Naive thymus-derived CD4-positive, alpha-beta T cell (primary cell): ENCODE data around the gene NHS. TPM values are rescaled to one million over a fixed set of nuclear protein-coding genes. Genes with fewer than 3 reads are reported as not detected.

Experiments used
- ATAC-seq: fragments of 150-1000 bp; cut with Tn5 transposase; 2 replicates; pipeline ENCODE4 v1.10.0; 2021; ENCODE audit warnings: mild to moderate bottlenecking, moderate library complexity
- CTCF ChIA-PET: fragments of 350-600 bp; sonication (Branson Sonifier 250); formaldehyde crosslinking; loops from one replicate; lab custom pipeline; 2021; ENCODE audit warnings: antibody characterized with exemption; lab: Charles Lee
- POLR2A ChIA-PET: fragments of 350-600 bp; sonication (Branson Sonifier 250); formaldehyde crosslinking; loops from one replicate; lab custom pipeline; 2021; ENCODE audit warnings: antibody characterized with exemption, inconsistent platforms; lab: Charles Lee
- DNase-seq, 9 donors: peaks; one replicate each; pipeline versions ENCODE4 v3.0.0 to v3.0.0-alpha.2; 2020 to 2022; ENCODE audit warnings: mixed read lengths in 1 of 9
- H3K27ac ChIP-seq: one replicate; pipeline ENCODE4 v1.7.0; 2013; ENCODE audit warnings: mild to moderate bottlenecking, low read depth, low read length, moderate library complexity
- H3K27me3 ChIP-seq, 2 donors: one replicate each; pipeline ENCODE4 v1.7.0; 2013; ENCODE audit warnings: low read length in 2 of 2, mild to moderate bottlenecking in 2 of 2, moderate library complexity in 2 of 2; ENCODE audit not compliant: control insufficient read depth in 2 of 2, insufficient read depth in 2 of 2
- H3K36me3 ChIP-seq, 3 experiments: 1 replicate in 2 of 3; 2 replicates in 1 of 3; pipeline ENCODE4 v1.7.0; 2013; ENCODE audit warnings: low read length in 3 of 3, mild to moderate bottlenecking in 3 of 3, moderate library complexity in 1 of 3; ENCODE audit not compliant: insufficient read depth in 3 of 3, control insufficient read depth in 2 of 3
- H3K4me1 ChIP-seq, 2 donors: one replicate each; pipeline ENCODE4 v1.7.0; 2013; ENCODE audit warnings: low read length in 2 of 2, mild to moderate bottlenecking in 2 of 2, moderate library complexity in 1 of 2; ENCODE audit not compliant: control insufficient read depth in 2 of 2, insufficient read depth in 2 of 2
- H3K4me3 ChIP-seq: 2 replicates; pipeline ENCODE4 v1.7.0; 2013; ENCODE audit warnings: mild to moderate bottlenecking, low read length
- H3K9me3 ChIP-seq, 3 experiments: 1 replicate in 2 of 3; 2 replicates in 1 of 3; pipeline ENCODE4 v1.7.0; 2013; ENCODE audit warnings: low read length in 3 of 3; ENCODE audit not compliant: control insufficient read depth in 2 of 3
- H3K27ac Mint-ChIP-seq, 9 donors: one replicate each; pipeline ENCODE4 v1.8.0; 2020 to 2022; ENCODE audit warnings: mixed read lengths in 9 of 9, mild to moderate bottlenecking in 8 of 9, moderate library complexity in 5 of 9, inconsistent platforms in 2 of 9
- H3K27me3 Mint-ChIP-seq, 5 donors: one replicate each; pipeline ENCODE4 v1.8.0; 2021 to 2022; ENCODE audit warnings: mixed read lengths in 5 of 5, mild to moderate bottlenecking in 1 of 5
- H3K36me3 Mint-ChIP-seq, 5 donors: one replicate each; pipeline ENCODE4 v1.8.0; 2020 to 2022; ENCODE audit warnings: mixed read lengths in 5 of 5, mild to moderate bottlenecking in 3 of 5, inconsistent platforms in 1 of 5
- H3K4me1 Mint-ChIP-seq, 7 donors: one replicate each; pipeline ENCODE4 v1.8.0; 2020 to 2022; ENCODE audit warnings: mixed read lengths in 7 of 7, mild to moderate bottlenecking in 3 of 7, inconsistent platforms in 1 of 7
- H3K4me3 Mint-ChIP-seq, 10 donors: one replicate each; pipeline ENCODE4 v1.8.0; 2020 to 2022; ENCODE audit warnings: mild to moderate bottlenecking in 10 of 10, mixed read lengths in 10 of 10, moderate library complexity in 6 of 10, inconsistent platforms in 2 of 10
- H3K9me3 Mint-ChIP-seq, 11 donors: one replicate each; pipeline ENCODE4 v1.8.0; 2020 to 2022; ENCODE audit warnings: mixed read lengths in 11 of 11, mild to moderate bottlenecking in 4 of 11, inconsistent platforms in 1 of 11, moderate library complexity in 1 of 11
- intact Hi-C, 2 donors: fragments of 100-400 bp; cut with micrococcal nuclease; formaldehyde crosslinking; loops; one replicate each; pipeline ENCODE4 v1.15.1; 2023
- polyA plus RNA-seq, 2 donors: library from polyadenylated mRNA; unstranded; fragments of 300-500 nt; fragmentation: Illumina TruSeq; gene quantifications; one replicate each; pipeline ENCODE4 v1.2.3, GENCODE V29; 2021
- total RNA-seq, 6 experiments: library from RNA in 5 of 6; stranded (reverse) in 5 of 6; gene quantifications; 1 replicate in 5 of 6; 2 replicates in 1 of 6; pipeline ENCODE4 v1.2.3 and lab custom pipeline; 2021 to 2026

NHS gene
- total and polyA plus RNA-seq, 7 experiments from 2014 or later, result 0.02 to 2.6 (median 0.32) TPM; not detected in 1

- no peaks in the 10 kb centered on the region for H3K4me1 Mint-ChIP-seq
- Histone ChIP-seq H3K4me1 (no peaks in the 10 kb centered on the region), H3K36me3 (no peaks in the 10 kb centered on the region), H3K27me3 (no peaks in the 10 kb centered on the region), H3K9me3 (no peaks in the 10 kb centered on the region), H3K4me3 (no peak overlapping the region), H3K27ac (no peak overlapping the region)
- DNase-seq (no peak), ATAC-seq (no peak)
- no peak overlapping the region for H3K27ac Mint-ChIP-seq
- intact Hi-C loops, result no loop called here
- peaks cover 0 to 7% (median 4%) of the 10 kb centered on the region in 5 donors for H3K27me3 Mint-ChIP-seq
- H3K9me3 Mint-ChIP-seq, result no peaks in the 10 kb centered on the region
- CTCF ChIA-PET, result no interaction called here
- H3K4me3 Mint-ChIP-seq, result no peak overlapping the region
- no peaks in the 10 kb centered on the region for H3K36me3 Mint-ChIP-seq
- POLR2A ChIA-PET, result no interaction called here
Observed at GRCh38 chrX:17476411-17476810, 101.4 kb downstream of the NHS start.

- ATAC-seq, result no peak
- H3K9me3 ChIP-seq, result no peaks in the 10 kb centered on the region
Observed at GRCh38 chrX:17481086-17481485, 106.1 kb downstream of the NHS start.

DNA sequence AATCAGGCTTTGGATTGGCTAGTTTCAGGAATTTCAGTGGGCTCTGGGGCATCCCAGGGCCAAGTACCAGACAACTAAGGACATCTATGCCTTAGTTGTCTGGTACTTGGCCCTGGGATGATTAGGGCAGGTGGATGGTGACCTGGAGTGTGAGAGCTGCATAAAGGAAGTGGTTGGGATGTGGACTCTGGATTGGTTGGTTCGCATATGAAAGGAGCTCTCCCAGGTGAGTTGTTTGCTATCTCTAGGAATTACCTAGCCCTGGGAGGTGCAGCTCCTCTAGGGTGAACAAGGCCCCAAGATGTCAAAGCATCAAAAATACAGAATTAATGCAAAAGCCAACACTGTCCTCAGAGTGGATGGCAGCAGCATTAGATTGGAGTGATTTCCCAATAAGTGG is 109.6 kb downstream of the NHS start:
- no peak for ATAC-seq
- ChIA-PET CTCF (no interaction called here), POLR2A (no interaction called here)
- Mint-ChIP-seq H3K9me3 (peaks cover 0 to 3% (median 0%) of the 10 kb centered on the region in 11 donors), H3K4me1 (no peaks in the 10 kb centered on the region), H3K4me3 (no peak overlapping the region), H3K36me3 (no peaks in the 10 kb centered on the region), H3K27me3 (no peaks in the 10 kb centered on the region), H3K27ac (no peak overlapping the region)
- DNase-seq, result no peak
- Histone ChIP-seq H3K4me3 (no peak overlapping the region), H3K36me3 (no peaks in the 10 kb centered on the region), H3K27me3 (no peaks in the 10 kb centered on the region), H3K27ac (no peak overlapping the region), H3K9me3 (no peaks in the 10 kb centered on the region), H3K4me1 (no peaks in the 10 kb centered on the region)
- intact Hi-C loops, result no loop called here

More at GRCh38 chrX:17481086-17481485, 106.1 kb downstream of the NHS start:
- Histone ChIP-seq H3K4me3 (no peak overlapping the region), H3K27ac (no peak overlapping the region), H3K27me3 (no peaks in the 10 kb centered on the region), H3K36me3 (no peaks in the 10 kb centered on the region), H3K4me1 (no peaks in the 10 kb centered on the region)
- Mint-ChIP-seq H3K4me1 (no peaks in the 10 kb centered on the region), H3K4me3 (no peak overlapping the region), H3K36me3 (no peaks in the 10 kb centered on the region), H3K27ac (no peak overlapping the region), H3K9me3 (peaks cover 0 to 1% (median 0%) of the 10 kb centered on the region in 11 donors), H3K27me3 (peaks cover 0 to 7% (median 4%) of the 10 kb centered on the region in 5 donors)
- intact Hi-C loops, result no loop called here
- no peak for DNase-seq
- CTCF ChIA-PET, result no interaction called here
- POLR2A ChIA-PET, result no interaction called here

- ChIA-PET CTCF (no interaction called here), POLR2A (no interaction called here)
- intact Hi-C loops, result no loop called here
- no peaks in the 10 kb centered on the region for H3K27me3 Mint-ChIP-seq
- H3K4me1 ChIP-seq, result no peaks in the 10 kb centered on the region
- H3K27ac Mint-ChIP-seq, result no peak overlapping the region
- ATAC-seq (no peak), DNase-seq (no peak)
- peaks cover 0 to 3% (median 0%) of the 10 kb centered on the region in 11 donors for H3K9me3 Mint-ChIP-seq
- H3K9me3 ChIP-seq, result no peaks in the 10 kb centered on the region
- no peak overlapping the region for H3K4me3 Mint-ChIP-seq
- no peak overlapping the region for H3K4me3 ChIP-seq
- no peaks in the 10 kb centered on the region for H3K36me3 ChIP-seq
- no peak overlapping the region for H3K27ac ChIP-seq
- no peaks in the 10 kb centered on the region for H3K36me3 Mint-ChIP-seq
- no peaks in the 10 kb centered on the region for H3K27me3 ChIP-seq
- no peaks in the 10 kb centered on the region for H3K4me1 Mint-ChIP-seq
Observed at GRCh38 chrX:17485391-17485790, 110.4 kb downstream of the NHS start.

- H3K27ac Mint-ChIP-seq, result no peak overlapping the region
- Histone ChIP-seq H3K4me1 (no peaks in the 10 kb centered on the region), H3K36me3 (no peaks in the 10 kb centered on the region), H3K9me3 (no peaks in the 10 kb centered on the region), H3K27me3 (no peaks in the 10 kb centered on the region), H3K27ac (no peak overlapping the region), H3K4me3 (no peak overlapping the region)
- CTCF ChIA-PET, result no interaction called here
- intact Hi-C loops, result no loop called here
- ATAC-seq (no peak), DNase-seq (no peak)
- POLR2A ChIA-PET, result no interaction called here
- H3K9me3 Mint-ChIP-seq, result peaks cover 0 to 15% (median 3%) of the 10 kb centered on the region in 11 donors
- no peaks in the 10 kb centered on the region for H3K4me1 Mint-ChIP-seq
- H3K4me3 Mint-ChIP-seq, result no peak overlapping the region
- H3K27me3 Mint-ChIP-seq, result peaks cover 0 to 7% (median 0%) of the 10 kb centered on the region in 5 donors
- H3K36me3 Mint-ChIP-seq, result peaks cover 0 to 4% (median 0%) of the 10 kb centered on the region in 5 donors
Observed at GRCh38 chrX:17488036-17488435, 113.0 kb downstream of the NHS start.

DNA sequence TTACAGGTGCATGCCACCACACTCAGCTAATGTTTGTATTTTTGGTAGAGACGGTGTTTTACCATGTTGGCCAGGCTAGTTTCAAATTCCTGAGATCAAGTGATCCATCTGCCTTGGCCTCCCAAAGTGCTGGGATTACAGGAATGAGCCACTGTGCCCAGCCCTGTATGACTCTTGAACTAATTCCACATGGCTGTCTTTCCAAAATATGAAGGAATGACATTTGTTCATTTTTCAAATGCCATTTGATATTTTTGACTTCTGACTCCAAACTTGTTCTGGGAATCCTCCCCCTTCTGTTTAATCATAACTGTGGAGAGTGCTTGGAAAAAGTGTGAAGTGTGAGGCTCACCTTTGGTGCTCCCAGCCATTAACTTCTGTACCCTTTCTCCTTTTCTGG is 119.2 kb downstream of the NHS start:
- no peaks in the 10 kb centered on the region for H3K27me3 ChIP-seq
- peaks cover 0 to 16% (median 1%) of the 10 kb centered on the region in 11 donors for H3K9me3 Mint-ChIP-seq
- no peaks in the 10 kb centered on the region for H3K4me1 ChIP-seq
- peaks cover 0 to 4% (median 0%) of the 10 kb centered on the region in 5 donors for H3K36me3 Mint-ChIP-seq
- ChIA-PET POLR2A (no interaction called here), CTCF (no interaction called here)
- H3K27ac ChIP-seq, result no peak overlapping the region
- intact Hi-C loops, result no loop called here
- H3K4me3 ChIP-seq, result no peak overlapping the region
- no peak for DNase-seq
- H3K27me3 Mint-ChIP-seq, result peaks cover 0 to 7% (median 3%) of the 10 kb centered on the region in 5 donors
- no peak overlapping the region for H3K27ac Mint-ChIP-seq
- no peak overlapping the region for H3K4me3 Mint-ChIP-seq
- H3K4me1 Mint-ChIP-seq, result no peaks in the 10 kb centered on the region
- no peaks in the 10 kb centered on the region for H3K36me3 ChIP-seq
- H3K9me3 ChIP-seq, result no peaks in the 10 kb centered on the region
- no peak for ATAC-seq

GRCh38 chrX:17495052-17495451 is 120.1 kb downstream of the NHS start:
- no peaks in the 10 kb centered on the region for H3K9me3 ChIP-seq
- DNase-seq (no peak), ATAC-seq (no peak)
- H3K4me1 ChIP-seq, result no peaks in the 10 kb centered on the region
- H3K4me3 Mint-ChIP-seq, result no peak overlapping the region
- peaks cover 0 to 4% (median 0%) of the 10 kb centered on the region in 5 donors for H3K36me3 Mint-ChIP-seq
- peaks cover 0 to 15% (median 1%) of the 10 kb centered on the region in 11 donors for H3K9me3 Mint-ChIP-seq
- no peaks in the 10 kb centered on the region for H3K4me1 Mint-ChIP-seq
- no peak overlapping the region for H3K27ac ChIP-seq
- ChIA-PET POLR2A (no interaction called here), CTCF (no interaction called here)
- no peak overlapping the region for H3K4me3 ChIP-seq
- peaks cover 0 to 7% (median 3%) of the 10 kb centered on the region in 5 donors for H3K27me3 Mint-ChIP-seq
- no peaks in the 10 kb centered on the region for H3K36me3 ChIP-seq
- no peak overlapping the region for H3K27ac Mint-ChIP-seq
- intact Hi-C loops, result no loop called here
- no peaks in the 10 kb centered on the region for H3K27me3 ChIP-seq
